Endothelial cell of umbilical vein (primary cell): ENCODE measurements around the gene RSPH6A.

Experiments
- JUN ChIP-seq: IDR thresholded peaks from 2 replicates; pipeline ENCODE4 v1.6.1; 2011; ENCODE audit warnings: borderline replicate concordance, low read depth; ENCODE audit not compliant: insufficient read length, insufficient read depth
- POLR2AphosphoS5 ChIP-seq: IDR thresholded peaks from 2 replicates; pipeline ENCODE4 v1.6.1; 2012; ENCODE audit warnings: low read depth, mild to moderate bottlenecking, control low read depth, low read length, moderate library complexity; ENCODE audit not compliant: insufficient read depth
- TF ChIP-seq, protein P1 (sequence below), 2 donors: IDR thresholded peaks; 1 replicate in 1 of 2; 2 replicates in 1 of 2; pipeline ENCODE4 v1.5.1; 2011; ENCODE audit warnings: low read length in 2 of 2, mild to moderate bottlenecking in 2 of 2, moderate library complexity in 2 of 2, control low read depth in 1 of 2, inconsistent platforms in 1 of 2, low read depth in 1 of 2; ENCODE audit not compliant: insufficient read depth in 1 of 2; ENCODE audit errors: extremely low read depth in 1 of 2

DNA sequence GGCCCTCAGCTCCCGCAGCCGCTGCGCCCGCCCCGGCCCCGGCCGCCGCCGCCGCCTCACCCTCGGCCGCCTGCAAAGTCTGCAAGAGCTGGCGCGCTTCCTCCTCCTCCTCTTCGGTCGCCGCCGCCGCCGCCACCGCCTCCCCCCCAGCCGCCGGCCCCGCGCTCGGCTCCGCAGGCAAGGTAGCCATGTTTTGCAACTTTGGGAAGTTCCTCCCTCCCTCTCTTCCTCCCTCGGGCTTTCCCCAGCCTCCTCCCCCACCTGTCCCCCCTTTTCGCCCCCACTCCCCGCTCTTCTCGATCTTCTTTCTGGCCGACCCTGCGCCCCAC, 46.5 kb downstream of the RSPH6A start:
- TF ChIP-seq, protein P1, sequence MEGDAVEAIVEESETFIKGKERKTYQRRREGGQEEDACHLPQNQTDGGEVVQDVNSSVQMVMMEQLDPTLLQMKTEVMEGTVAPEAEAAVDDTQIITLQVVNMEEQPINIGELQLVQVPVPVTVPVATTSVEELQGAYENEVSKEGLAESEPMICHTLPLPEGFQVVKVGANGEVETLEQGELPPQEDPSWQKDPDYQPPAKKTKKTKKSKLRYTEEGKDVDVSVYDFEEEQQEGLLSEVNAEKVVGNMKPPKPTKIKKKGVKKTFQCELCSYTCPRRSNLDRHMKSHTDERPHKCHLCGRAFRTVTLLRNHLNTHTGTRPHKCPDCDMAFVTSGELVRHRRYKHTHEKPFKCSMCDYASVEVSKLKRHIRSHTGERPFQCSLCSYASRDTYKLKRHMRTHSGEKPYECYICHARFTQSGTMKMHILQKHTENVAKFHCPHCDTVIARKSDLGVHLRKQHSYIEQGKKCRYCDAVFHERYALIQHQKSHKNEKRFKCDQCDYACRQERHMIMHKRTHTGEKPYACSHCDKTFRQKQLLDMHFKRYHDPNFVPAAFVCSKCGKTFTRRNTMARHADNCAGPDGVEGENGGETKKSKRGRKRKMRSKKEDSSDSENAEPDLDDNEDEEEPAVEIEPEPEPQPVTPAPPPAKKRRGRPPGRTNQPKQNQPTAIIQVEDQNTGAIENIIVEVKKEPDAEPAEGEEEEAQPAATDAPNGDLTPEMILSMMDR (IDR thresholded peaks at IDR 0.05; ENCODE audit: extremely low read depth in 1 of 2, insufficient read depth in 1 of 2, low read depth in 1 of 2, low read length in 2 of 2): no peak
- no peak for TF ChIP-seq JUN
- no peak for TF ChIP-seq POLR2AphosphoS5
